ENCODE results near the gene CPLANE2.
A peak's percentile ranks its signal among the peaks of the same experiment; 100 is the strongest.

Gene CPLANE2

DNA sequence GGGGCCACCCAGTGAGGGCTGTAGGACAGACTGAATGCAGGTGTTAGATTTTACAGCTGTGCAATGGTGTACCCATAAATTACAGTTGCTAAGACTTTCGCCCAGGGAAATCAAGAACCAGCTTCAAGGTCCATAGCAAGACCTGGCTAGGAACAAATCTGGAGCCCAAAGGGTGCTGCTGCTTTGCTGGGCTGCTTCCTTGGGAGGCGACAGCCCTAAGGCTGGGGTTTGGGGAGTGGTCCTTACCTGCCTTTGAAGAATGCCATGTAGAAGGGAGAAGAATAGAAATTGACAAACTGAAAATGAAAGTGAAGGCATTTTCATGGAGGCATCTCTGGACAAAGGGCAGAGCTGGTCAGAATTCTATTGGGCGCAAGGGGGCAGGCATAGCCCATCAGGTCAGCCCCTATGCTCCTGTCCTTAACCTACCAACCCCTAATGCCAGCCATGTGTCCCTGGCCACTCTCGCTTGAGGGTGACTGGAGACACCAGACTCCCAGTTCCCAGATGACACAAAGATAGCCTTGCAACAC, 16.9 kb downstream of the CPLANE2 start:
- Histone ChIP-seq H3K4me1 (ENCODE audit: insufficient read depth, poor library complexity, severe bottlenecking) (no peaks in the 10 kb centered on the region), H3K4me3 (ENCODE audit: severe bottlenecking) (no peak overlapping the region), H3K9me3 (ENCODE audit: severe bottlenecking) (no peaks in the 10 kb centered on the region), H3K27ac (ENCODE audit: poor library complexity, severe bottlenecking) (no peak overlapping the region), H3K36me3 (ENCODE audit: low read depth) (no peaks in the 10 kb centered on the region), H3K27me3 (ENCODE audit: insufficient read depth, poor library complexity, severe bottlenecking) (no peaks in the 10 kb centered on the region)
- TF ChIP-seq, protein P1, sequence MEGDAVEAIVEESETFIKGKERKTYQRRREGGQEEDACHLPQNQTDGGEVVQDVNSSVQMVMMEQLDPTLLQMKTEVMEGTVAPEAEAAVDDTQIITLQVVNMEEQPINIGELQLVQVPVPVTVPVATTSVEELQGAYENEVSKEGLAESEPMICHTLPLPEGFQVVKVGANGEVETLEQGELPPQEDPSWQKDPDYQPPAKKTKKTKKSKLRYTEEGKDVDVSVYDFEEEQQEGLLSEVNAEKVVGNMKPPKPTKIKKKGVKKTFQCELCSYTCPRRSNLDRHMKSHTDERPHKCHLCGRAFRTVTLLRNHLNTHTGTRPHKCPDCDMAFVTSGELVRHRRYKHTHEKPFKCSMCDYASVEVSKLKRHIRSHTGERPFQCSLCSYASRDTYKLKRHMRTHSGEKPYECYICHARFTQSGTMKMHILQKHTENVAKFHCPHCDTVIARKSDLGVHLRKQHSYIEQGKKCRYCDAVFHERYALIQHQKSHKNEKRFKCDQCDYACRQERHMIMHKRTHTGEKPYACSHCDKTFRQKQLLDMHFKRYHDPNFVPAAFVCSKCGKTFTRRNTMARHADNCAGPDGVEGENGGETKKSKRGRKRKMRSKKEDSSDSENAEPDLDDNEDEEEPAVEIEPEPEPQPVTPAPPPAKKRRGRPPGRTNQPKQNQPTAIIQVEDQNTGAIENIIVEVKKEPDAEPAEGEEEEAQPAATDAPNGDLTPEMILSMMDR (IDR thresholded peaks at IDR 0.05; ENCODE audit: poor library complexity, severe bottlenecking), result no peak
- ATAC-seq (ENCODE audit: low read depth) (no peak), DNase-seq (ENCODE audit: low spot score) (no peak)

GRCh38 chr1:16218674-16219071, 18.3 kb downstream of the CPLANE2 start:
- DNase-seq (ENCODE audit: low spot score), result no peak
- H3K36me3 ChIP-seq (ENCODE audit: low read depth), result no peaks in the 10 kb centered on the region
- H3K4me1 ChIP-seq (ENCODE audit: insufficient read depth, poor library complexity, severe bottlenecking), result no peaks in the 10 kb centered on the region
- H3K27ac ChIP-seq (ENCODE audit: poor library complexity, severe bottlenecking), result no peak overlapping the region
- H3K4me3 ChIP-seq (ENCODE audit: severe bottlenecking), result no peak overlapping the region
- no peaks in the 10 kb centered on the region for H3K9me3 ChIP-seq (ENCODE audit: severe bottlenecking)
- ATAC-seq (ENCODE audit: low read depth), result no peak
- TF ChIP-seq, protein P1 (IDR thresholded peaks at IDR 0.05; ENCODE audit: poor library complexity, severe bottlenecking), result no peak
- no peaks in the 10 kb centered on the region for H3K27me3 ChIP-seq (ENCODE audit: insufficient read depth, poor library complexity, severe bottlenecking)

GRCh38 chr1:16218014-16218673, 18.8 kb downstream of the CPLANE2 start:
- ATAC-seq (ENCODE audit: low read depth) (no peak), DNase-seq (ENCODE audit: low spot score) (no peak)
- TF ChIP-seq, protein P1 (IDR thresholded peaks at IDR 0.05; ENCODE audit: poor library complexity, severe bottlenecking), result no peak
- H3K27ac ChIP-seq (ENCODE audit: poor library complexity, severe bottlenecking), result no peak overlapping the region
- H3K36me3 ChIP-seq (ENCODE audit: low read depth), result no peaks in the 10 kb centered on the region
- H3K4me1 ChIP-seq (ENCODE audit: insufficient read depth, poor library complexity, severe bottlenecking), result no peaks in the 10 kb centered on the region
- no peaks in the 10 kb centered on the region for H3K9me3 ChIP-seq (ENCODE audit: severe bottlenecking)
- no peak overlapping the region for H3K4me3 ChIP-seq (ENCODE audit: severe bottlenecking)
- no peaks in the 10 kb centered on the region for H3K27me3 ChIP-seq (ENCODE audit: insufficient read depth, poor library complexity, severe bottlenecking)

DNA sequence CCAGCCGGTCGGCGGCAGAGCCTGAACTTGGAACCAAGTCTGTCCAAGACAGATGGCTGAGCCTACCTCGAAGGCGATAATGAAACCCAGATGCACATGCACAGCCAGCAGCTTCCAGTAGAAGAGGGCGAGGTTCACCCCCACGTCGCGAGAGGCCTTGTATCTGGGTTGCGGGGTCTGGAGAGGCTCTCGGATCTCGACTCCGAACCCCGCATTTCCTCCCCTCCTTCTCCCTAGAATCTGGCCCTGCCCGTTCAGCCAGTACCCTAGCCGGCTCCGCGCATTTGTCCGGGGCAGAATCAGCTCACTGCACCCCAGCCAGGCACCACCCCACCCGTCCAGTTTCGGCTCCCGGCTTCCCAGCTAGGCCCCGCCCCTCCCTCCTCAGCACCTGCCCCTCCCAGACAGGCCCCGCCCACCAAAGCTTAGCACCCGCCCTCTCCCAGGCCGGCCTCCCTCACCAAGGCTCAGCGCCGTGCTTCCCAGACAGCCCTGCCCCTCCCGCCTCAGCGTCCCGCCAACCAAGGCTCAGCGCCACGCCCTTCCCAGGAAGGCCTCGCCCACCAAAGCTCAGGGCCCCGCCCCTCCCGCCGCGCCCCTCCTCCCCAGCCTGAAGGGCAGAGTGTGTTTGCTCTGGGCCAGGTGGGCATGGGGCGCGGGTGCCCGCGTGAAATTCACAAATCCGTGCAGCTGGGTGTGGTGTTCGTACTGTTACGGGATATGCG, 19.8 kb downstream of the CPLANE2 start:
- Histone ChIP-seq H3K36me3 (ENCODE audit: low read depth) (no peaks in the 10 kb centered on the region), H3K4me3 (ENCODE audit: severe bottlenecking) (peak overlapping the region; percentile 30), H3K27ac (ENCODE audit: poor library complexity, severe bottlenecking) (no peak overlapping the region), H3K4me1 (ENCODE audit: insufficient read depth, poor library complexity, severe bottlenecking) (peaks cover 6% of the 10 kb centered on the region), H3K9me3 (ENCODE audit: severe bottlenecking) (no peaks in the 10 kb centered on the region), H3K27me3 (ENCODE audit: insufficient read depth, poor library complexity, severe bottlenecking) (no peaks in the 10 kb centered on the region)
- peak; percentile 99 for DNase-seq (ENCODE audit: low spot score)
- TF ChIP-seq, protein P1 (IDR thresholded peaks at IDR 0.05; ENCODE audit: poor library complexity, severe bottlenecking), result no peak
- peak; percentile 94 for ATAC-seq (ENCODE audit: low read depth)
